ENCODE measurements around the gene SLC5A11. TPM values are rescaled to one million over a fixed set of nuclear protein-coding genes. Genes with fewer than 3 reads are reported as not detected.
A peak's percentile ranks its signal among the peaks of the same experiment; 100 is the strongest.

Gene SLC5A11
- total RNA-seq, 4 donors from 2014 or later, result not detected

- DNase-seq (ENCODE audit: extremely low spot score), result no peak
- Histone ChIP-seq H3K36me3 (peaks cover 41 to 75% (median 72%) of the 10 kb centered on the region in 4 donors), H3K27me3 (no peaks in the 10 kb centered on the region), H3K4me3 (no peak overlapping the region), H3K9me3 (no peaks in the 10 kb centered on the region), H3K4me1 (peaks cover 4 to 8% (median 5%) of the 10 kb centered on the region in 4 donors), H3K27ac (replicated peaks in 1 of 4) (peak overlapping the region in 3 of 4 donors; percentile 6 to 36 (median 27))
- 73% methylated on average over 12 of the region's 12 CpGs for WGBS
- TF ChIP-seq POLR2AphosphoS5 (IDR thresholded peaks at IDR 0.05) (no peak), POLR2A (IDR thresholded peaks at IDR 0.05; ENCODE audit: low read depth) (no peak), EP300 (IDR thresholded peaks at IDR 0.05) (no peak)
- TF ChIP-seq, protein P1, sequence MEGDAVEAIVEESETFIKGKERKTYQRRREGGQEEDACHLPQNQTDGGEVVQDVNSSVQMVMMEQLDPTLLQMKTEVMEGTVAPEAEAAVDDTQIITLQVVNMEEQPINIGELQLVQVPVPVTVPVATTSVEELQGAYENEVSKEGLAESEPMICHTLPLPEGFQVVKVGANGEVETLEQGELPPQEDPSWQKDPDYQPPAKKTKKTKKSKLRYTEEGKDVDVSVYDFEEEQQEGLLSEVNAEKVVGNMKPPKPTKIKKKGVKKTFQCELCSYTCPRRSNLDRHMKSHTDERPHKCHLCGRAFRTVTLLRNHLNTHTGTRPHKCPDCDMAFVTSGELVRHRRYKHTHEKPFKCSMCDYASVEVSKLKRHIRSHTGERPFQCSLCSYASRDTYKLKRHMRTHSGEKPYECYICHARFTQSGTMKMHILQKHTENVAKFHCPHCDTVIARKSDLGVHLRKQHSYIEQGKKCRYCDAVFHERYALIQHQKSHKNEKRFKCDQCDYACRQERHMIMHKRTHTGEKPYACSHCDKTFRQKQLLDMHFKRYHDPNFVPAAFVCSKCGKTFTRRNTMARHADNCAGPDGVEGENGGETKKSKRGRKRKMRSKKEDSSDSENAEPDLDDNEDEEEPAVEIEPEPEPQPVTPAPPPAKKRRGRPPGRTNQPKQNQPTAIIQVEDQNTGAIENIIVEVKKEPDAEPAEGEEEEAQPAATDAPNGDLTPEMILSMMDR (IDR thresholded peaks at IDR 0.05), result no peak
- intact Hi-C loops (cut with DNase I), result no loop called here
Observed at GRCh38 chr16:24826096-24826690, 19.6 kb upstream of the SLC5A11 start.

DNA sequence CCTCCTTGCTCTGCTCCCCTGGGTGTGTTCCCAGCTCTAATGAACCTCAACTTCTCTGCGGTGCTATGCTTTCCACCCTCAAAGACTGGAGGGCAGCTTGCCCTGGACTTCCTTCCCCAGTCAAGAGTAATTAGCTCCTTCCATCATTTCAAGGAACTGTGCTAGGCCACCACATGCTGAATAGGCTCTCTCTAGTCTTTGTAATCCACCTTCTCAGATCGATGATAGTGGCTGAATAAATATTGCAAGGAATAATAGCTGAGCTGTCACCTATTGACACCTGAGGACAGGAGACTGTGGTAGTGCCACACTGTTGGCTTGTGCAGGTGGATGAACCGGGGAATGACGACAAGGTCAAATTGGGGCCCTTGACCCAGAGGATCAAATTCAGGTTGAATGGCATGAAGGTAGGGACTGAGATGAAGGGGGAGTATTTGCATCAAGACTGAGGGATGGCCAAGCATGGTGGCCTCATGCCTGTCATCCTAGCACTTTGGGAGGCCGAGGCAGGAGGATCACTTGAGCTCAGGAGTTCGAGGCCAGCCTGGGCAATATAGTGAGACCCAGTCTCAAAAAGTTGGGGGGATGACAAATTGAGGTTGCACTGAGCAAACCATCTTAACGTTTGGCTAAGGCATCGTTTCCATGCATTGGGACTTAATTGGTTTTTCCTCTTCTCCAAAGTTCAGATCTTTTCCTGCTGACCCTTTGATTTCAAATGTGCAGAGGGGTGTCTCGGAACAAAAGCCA is 18.8 kb upstream of the SLC5A11 start:
- intact Hi-C loops (cut with DNase I), result no loop called here
- 92% methylated on average over 9 of the region's 9 CpGs for WGBS

GRCh38 chr16:24829153-24829552 is 16.6 kb upstream of the SLC5A11 start:
- Histone ChIP-seq H3K27ac (replicated peaks in 1 of 4) (no peak overlapping the region), H3K4me3 (no peak overlapping the region), H3K4me1 (peaks cover 0 to 8% (median 5%) of the 10 kb centered on the region in 4 donors), H3K27me3 (no peaks in the 10 kb centered on the region), H3K9me3 (no peaks in the 10 kb centered on the region), H3K36me3 (peaks cover 15 to 50% (median 47%) of the 10 kb centered on the region in 4 donors)
- DNase-seq (ENCODE audit: extremely low spot score), result no peak
- 47% methylated on average over 5 of the region's 5 CpGs for WGBS
- intact Hi-C loops (cut with DNase I), result no loop called here
- TF ChIP-seq, protein P1 (IDR thresholded peaks at IDR 0.05), result no peak
- no peak for TF ChIP-seq POLR2AphosphoS5 (IDR thresholded peaks at IDR 0.05)

More for the DNA sequence above, 18.8 kb upstream of the SLC5A11 start:
- no peak for DNase-seq (ENCODE audit: extremely low spot score)
- Histone ChIP-seq H3K27ac (replicated peaks in 1 of 4) (peak overlapping the region in 2 of 4 donors; percentile 6 to 27), H3K4me3 (no peak overlapping the region), H3K36me3 (peaks cover 33 to 67% (median 64%) of the 10 kb centered on the region in 4 donors), H3K4me1 (peaks cover 4 to 8% (median 5%) of the 10 kb centered on the region in 4 donors), H3K9me3 (no peaks in the 10 kb centered on the region), H3K27me3 (no peaks in the 10 kb centered on the region)
- TF ChIP-seq, protein P1 (IDR thresholded peaks at IDR 0.05), result no peak
- no peak for TF ChIP-seq POLR2AphosphoS5 (IDR thresholded peaks at IDR 0.05)
- no peak for TF ChIP-seq EP300 (IDR thresholded peaks at IDR 0.05)
- TF ChIP-seq POLR2A (IDR thresholded peaks at IDR 0.05; ENCODE audit: low read depth), result no peak

DNA sequence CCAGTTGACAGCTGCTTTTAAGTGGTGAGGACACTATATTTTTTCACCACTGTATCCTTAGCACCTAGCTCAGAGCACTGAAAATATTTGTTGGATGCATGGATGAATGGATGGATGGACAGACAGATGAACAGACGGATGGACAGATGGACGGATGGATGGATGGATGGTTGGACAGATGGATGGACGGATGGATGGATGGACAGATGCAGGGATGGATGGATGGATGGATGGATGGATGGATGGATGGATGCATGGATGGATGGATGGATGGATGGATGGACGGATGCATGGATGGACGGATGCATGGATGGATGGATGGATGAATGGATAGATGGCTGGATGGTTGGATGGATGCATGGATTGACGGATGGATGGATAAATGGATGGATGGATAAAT is 12.4 kb upstream of the SLC5A11 start:
- H3K36me3 ChIP-seq, result peaks cover 0 to 21% (median 12%) of the 10 kb centered on the region in 4 donors
- 89% methylated on average over 6 of the region's 6 CpGs for WGBS
- no peak overlapping the region for H3K27ac ChIP-seq (replicated peaks in 1 of 4)
- no peak overlapping the region for H3K4me3 ChIP-seq
- TF ChIP-seq POLR2A (IDR thresholded peaks at IDR 0.05; ENCODE audit: low read depth), result no peak
- TF ChIP-seq, protein P1 (IDR thresholded peaks at IDR 0.05), result no peak
- H3K9me3 ChIP-seq, result no peaks in the 10 kb centered on the region
- H3K27me3 ChIP-seq, result no peaks in the 10 kb centered on the region
- DNase-seq (ENCODE audit: extremely low spot score), result no peak
- intact Hi-C loops (cut with DNase I), result no loop called here
- H3K4me1 ChIP-seq, result peaks cover 0 to 6% (median under 1%) of the 10 kb centered on the region in 4 donors
